ENCODE data around the gene TAS2R41. TPM values are rescaled to one million over a fixed set of nuclear protein-coding genes. Genes with fewer than 3 reads are reported as not detected.

Gene TAS2R41
- total RNA-seq, 2 donors from 2014 or later, result not detected

GRCh38 chr7:143448429-143448828 is 29.2 kb upstream of the TAS2R41 start:
- H3K27me3 Mint-ChIP-seq, result no peaks in the 10 kb centered on the region
- no peak for DNase-seq (ENCODE audit: low spot score)
- no peak overlapping the region for H3K27ac Mint-ChIP-seq
- ATAC-seq, result no peak
- no peaks in the 10 kb centered on the region for H3K9me3 Mint-ChIP-seq
- no peaks in the 10 kb centered on the region for H3K36me3 Mint-ChIP-seq
- H3K4me3 Mint-ChIP-seq, result no peak overlapping the region
- no peaks in the 10 kb centered on the region for H3K4me1 Mint-ChIP-seq (ENCODE audit: low read depth in 2 of 2)

GRCh38 chr7:143449793-143450192 is 27.9 kb upstream of the TAS2R41 start:
- no peak for DNase-seq (ENCODE audit: low spot score)
- H3K4me1 Mint-ChIP-seq (ENCODE audit: low read depth in 2 of 2), result no peaks in the 10 kb centered on the region
- H3K4me3 Mint-ChIP-seq, result no peak overlapping the region
- H3K27me3 Mint-ChIP-seq, result peaks cover 5 to 13% of the 10 kb centered on the region in 2 donors
- H3K27ac Mint-ChIP-seq, result no peak overlapping the region
- ATAC-seq, result no peak
- no peaks in the 10 kb centered on the region for H3K36me3 Mint-ChIP-seq
- no peaks in the 10 kb centered on the region for H3K9me3 Mint-ChIP-seq

- no peak overlapping the region for H3K27ac Mint-ChIP-seq
- H3K36me3 Mint-ChIP-seq, result no peaks in the 10 kb centered on the region
- H3K9me3 Mint-ChIP-seq, result no peaks in the 10 kb centered on the region
- H3K4me1 Mint-ChIP-seq (ENCODE audit: low read depth in 2 of 2), result no peaks in the 10 kb centered on the region
- ATAC-seq (no peak), DNase-seq (ENCODE audit: low spot score) (no peak)
- no peak overlapping the region for H3K4me3 Mint-ChIP-seq
- peaks cover 5 to 25% of the 10 kb centered on the region in 2 donors for H3K27me3 Mint-ChIP-seq
These were observed 26.6 kb upstream of the TAS2R41 start for GRCh38 chr7:143451122-143451521.

- ATAC-seq, result no peak
- no peak for DNase-seq (ENCODE audit: low spot score)
- H3K4me3 Mint-ChIP-seq, result no peak overlapping the region
- no peaks in the 10 kb centered on the region for H3K36me3 Mint-ChIP-seq
- H3K27ac Mint-ChIP-seq, result no peak overlapping the region
- peaks cover 7 to 31% of the 10 kb centered on the region in 2 donors for H3K27me3 Mint-ChIP-seq
- H3K4me1 Mint-ChIP-seq (ENCODE audit: low read depth in 2 of 2), result no peaks in the 10 kb centered on the region
- no peaks in the 10 kb centered on the region for H3K9me3 Mint-ChIP-seq
These were observed 25.9 kb upstream of the TAS2R41 start for GRCh38 chr7:143451746-143452145.

- no peaks in the 10 kb centered on the region for H3K36me3 Mint-ChIP-seq
- H3K4me1 Mint-ChIP-seq (ENCODE audit: low read depth in 2 of 2), result no peaks in the 10 kb centered on the region
- DNase-seq (ENCODE audit: low spot score), result no peak
- no peak for ATAC-seq
- no peak overlapping the region for H3K27ac Mint-ChIP-seq
- no peaks in the 10 kb centered on the region for H3K9me3 Mint-ChIP-seq
- H3K4me3 Mint-ChIP-seq, result no peak overlapping the region
- peaks cover 7 to 38% of the 10 kb centered on the region in 2 donors for H3K27me3 Mint-ChIP-seq
These were observed 25.2 kb upstream of the TAS2R41 start for GRCh38 chr7:143452495-143452894.

GRCh38 chr7:143454091-143454680 is 23.5 kb upstream of the TAS2R41 start:
- no peaks in the 10 kb centered on the region for H3K4me1 Mint-ChIP-seq (ENCODE audit: low read depth in 2 of 2)
- ATAC-seq (no peak), DNase-seq (ENCODE audit: low spot score) (no peak)
- H3K4me3 Mint-ChIP-seq, result no peak overlapping the region
- H3K27me3 Mint-ChIP-seq, result peaks cover 13 to 47% of the 10 kb centered on the region in 2 donors
- H3K9me3 Mint-ChIP-seq, result no peaks in the 10 kb centered on the region
- no peaks in the 10 kb centered on the region for H3K36me3 Mint-ChIP-seq
- H3K27ac Mint-ChIP-seq, result no peak overlapping the region

- H3K4me1 Mint-ChIP-seq (ENCODE audit: low read depth in 2 of 2), result no peaks in the 10 kb centered on the region
- no peak for ATAC-seq
- no peak overlapping the region for H3K27ac Mint-ChIP-seq
- H3K27me3 Mint-ChIP-seq, result peaks cover 13 to 50% of the 10 kb centered on the region in 2 donors
- no peak overlapping the region for H3K4me3 Mint-ChIP-seq
- no peaks in the 10 kb centered on the region for H3K36me3 Mint-ChIP-seq
- DNase-seq (ENCODE audit: low spot score), result no peak
- H3K9me3 Mint-ChIP-seq, result no peaks in the 10 kb centered on the region
These were observed 22.2 kb upstream of the TAS2R41 start for GRCh38 chr7:143455491-143455890.

GRCh38 chr7:143455942-143456341 is 21.7 kb upstream of the TAS2R41 start:
- Mint-ChIP-seq H3K27ac (no peak overlapping the region), H3K9me3 (no peaks in the 10 kb centered on the region), H3K4me3 (no peak overlapping the region), H3K36me3 (no peaks in the 10 kb centered on the region), H3K4me1 (ENCODE audit: low read depth in 2 of 2) (no peaks in the 10 kb centered on the region), H3K27me3 (peaks cover 13 to 54% of the 10 kb centered on the region in 2 donors)
- no peak for DNase-seq (ENCODE audit: low spot score)
- ATAC-seq, result no peak

- ATAC-seq (no peak), DNase-seq (ENCODE audit: low spot score) (no peak)
- no peak overlapping the region for H3K4me3 Mint-ChIP-seq
- H3K27ac Mint-ChIP-seq, result no peak overlapping the region
- H3K9me3 Mint-ChIP-seq, result no peaks in the 10 kb centered on the region
- H3K4me1 Mint-ChIP-seq (ENCODE audit: low read depth in 2 of 2), result no peaks in the 10 kb centered on the region
- H3K27me3 Mint-ChIP-seq, result peaks cover 13 to 56% of the 10 kb centered on the region in 2 donors
- H3K36me3 Mint-ChIP-seq, result no peaks in the 10 kb centered on the region
These were observed 20.5 kb upstream of the TAS2R41 start for GRCh38 chr7:143456992-143457793.

GRCh38 chr7:143458263-143458662 is 19.4 kb upstream of the TAS2R41 start:
- no peak overlapping the region for H3K4me3 Mint-ChIP-seq
- no peak overlapping the region for H3K27ac Mint-ChIP-seq
- no peaks in the 10 kb centered on the region for H3K36me3 Mint-ChIP-seq
- peaks cover 16 to 56% of the 10 kb centered on the region in 2 donors for H3K27me3 Mint-ChIP-seq
- DNase-seq (ENCODE audit: low spot score), result no peak
- H3K4me1 Mint-ChIP-seq (ENCODE audit: low read depth in 2 of 2), result no peaks in the 10 kb centered on the region
- ATAC-seq, result no peak
- no peaks in the 10 kb centered on the region for H3K9me3 Mint-ChIP-seq

DNA sequence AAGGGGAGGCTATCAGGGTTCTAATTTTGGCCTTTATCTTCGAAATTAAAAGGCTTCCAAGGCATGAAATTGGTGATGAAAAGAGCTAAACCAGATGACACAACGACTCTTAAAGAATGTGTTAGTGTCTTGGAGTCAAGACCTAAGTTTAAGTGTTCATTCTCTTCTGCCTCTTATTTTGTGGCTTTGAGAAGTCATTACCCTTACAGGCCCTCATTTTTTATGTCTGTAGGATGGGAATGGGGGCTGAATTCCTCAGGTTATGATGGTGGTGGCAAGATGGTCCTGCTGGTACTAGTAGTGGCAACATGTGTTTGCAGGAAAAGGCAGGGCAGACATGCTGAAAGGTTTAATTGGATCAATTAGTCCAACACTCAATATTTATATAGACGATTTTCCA is 19.0 kb upstream of the TAS2R41 start:
- DNase-seq (ENCODE audit: low spot score) (no peak), ATAC-seq (no peak)

GRCh38 chr7:143459359-143459758 is 18.3 kb upstream of the TAS2R41 start:
- H3K4me3 Mint-ChIP-seq, result no peak overlapping the region
- peaks cover 12 to 47% of the 10 kb centered on the region in 2 donors for H3K27me3 Mint-ChIP-seq
- H3K9me3 Mint-ChIP-seq, result no peaks in the 10 kb centered on the region
- H3K4me1 Mint-ChIP-seq (ENCODE audit: low read depth in 2 of 2), result no peaks in the 10 kb centered on the region
- no peaks in the 10 kb centered on the region for H3K36me3 Mint-ChIP-seq
- no peak overlapping the region for H3K27ac Mint-ChIP-seq
- DNase-seq (ENCODE audit: low spot score) (no peak), ATAC-seq (no peak)

More for the DNA sequence above, 19.0 kb upstream of the TAS2R41 start:
- Mint-ChIP-seq H3K9me3 (no peaks in the 10 kb centered on the region), H3K27me3 (peaks cover 15 to 54% of the 10 kb centered on the region in 2 donors), H3K4me1 (ENCODE audit: low read depth in 2 of 2) (no peaks in the 10 kb centered on the region), H3K36me3 (no peaks in the 10 kb centered on the region), H3K27ac (no peak overlapping the region), H3K4me3 (no peak overlapping the region)

- ATAC-seq (no peak), DNase-seq (ENCODE audit: low spot score) (no peak)
- H3K4me1 Mint-ChIP-seq (ENCODE audit: low read depth in 2 of 2), result no peaks in the 10 kb centered on the region
- peaks cover 17 to 45% of the 10 kb centered on the region in 2 donors for H3K27me3 Mint-ChIP-seq
- no peaks in the 10 kb centered on the region for H3K36me3 Mint-ChIP-seq
- H3K9me3 Mint-ChIP-seq, result no peaks in the 10 kb centered on the region
- H3K27ac Mint-ChIP-seq, result no peak overlapping the region
- no peak overlapping the region for H3K4me3 Mint-ChIP-seq
These were observed 17.2 kb upstream of the TAS2R41 start for GRCh38 chr7:143460271-143460979.

- Mint-ChIP-seq H3K4me3 (no peak overlapping the region), H3K27ac (no peak overlapping the region), H3K9me3 (no peaks in the 10 kb centered on the region), H3K4me1 (ENCODE audit: low read depth in 2 of 2) (no peaks in the 10 kb centered on the region), H3K36me3 (no peaks in the 10 kb centered on the region), H3K27me3 (peaks cover 15 to 34% of the 10 kb centered on the region in 2 donors)
- no peak for ATAC-seq
- DNase-seq (ENCODE audit: low spot score), result no peak
These were observed 15.6 kb upstream of the TAS2R41 start for GRCh38 chr7:143462045-143462444.
